ENCODE measurements around the gene PIK3R4.

DNA sequence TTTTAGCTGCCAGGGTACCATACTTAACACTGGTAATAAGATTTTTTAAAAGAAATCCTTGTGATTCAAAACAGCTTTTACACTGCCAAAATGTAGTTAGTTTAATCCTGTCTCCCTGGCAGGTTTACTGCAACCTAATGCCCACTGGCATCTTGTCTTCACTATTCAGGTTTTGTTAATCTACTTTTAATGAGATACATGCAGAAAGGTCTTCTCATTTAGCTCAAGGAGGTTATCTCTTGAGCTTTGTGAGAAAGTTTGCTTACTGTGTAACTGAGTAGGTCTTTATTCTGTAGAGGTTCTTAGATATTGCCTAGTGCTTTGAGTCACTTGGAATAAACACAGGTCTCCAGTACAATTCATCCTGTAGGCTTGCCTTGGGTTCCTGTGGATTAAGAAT is 110.7 kb downstream of the PIK3R4 start:
- TF ChIP-seq, protein P1, sequence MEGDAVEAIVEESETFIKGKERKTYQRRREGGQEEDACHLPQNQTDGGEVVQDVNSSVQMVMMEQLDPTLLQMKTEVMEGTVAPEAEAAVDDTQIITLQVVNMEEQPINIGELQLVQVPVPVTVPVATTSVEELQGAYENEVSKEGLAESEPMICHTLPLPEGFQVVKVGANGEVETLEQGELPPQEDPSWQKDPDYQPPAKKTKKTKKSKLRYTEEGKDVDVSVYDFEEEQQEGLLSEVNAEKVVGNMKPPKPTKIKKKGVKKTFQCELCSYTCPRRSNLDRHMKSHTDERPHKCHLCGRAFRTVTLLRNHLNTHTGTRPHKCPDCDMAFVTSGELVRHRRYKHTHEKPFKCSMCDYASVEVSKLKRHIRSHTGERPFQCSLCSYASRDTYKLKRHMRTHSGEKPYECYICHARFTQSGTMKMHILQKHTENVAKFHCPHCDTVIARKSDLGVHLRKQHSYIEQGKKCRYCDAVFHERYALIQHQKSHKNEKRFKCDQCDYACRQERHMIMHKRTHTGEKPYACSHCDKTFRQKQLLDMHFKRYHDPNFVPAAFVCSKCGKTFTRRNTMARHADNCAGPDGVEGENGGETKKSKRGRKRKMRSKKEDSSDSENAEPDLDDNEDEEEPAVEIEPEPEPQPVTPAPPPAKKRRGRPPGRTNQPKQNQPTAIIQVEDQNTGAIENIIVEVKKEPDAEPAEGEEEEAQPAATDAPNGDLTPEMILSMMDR (IDR thresholded peaks at IDR 0.05 in 4 of 5, conservative IDR thresholded peaks at IDR 0.05 in 1 of 5) = no peak
- no peak for TF ChIP-seq POLR2A (IDR thresholded peaks at IDR 0.05)
